H4 (cell line): ENCODE data around the gene SLC10A3. TPM values are rescaled to one million over a fixed set of nuclear protein-coding genes. Genes with fewer than 3 reads are reported as not detected.
A peak's percentile ranks its signal among the peaks of the same experiment; 100 is the strongest.
"Not testable (repeated sequence)": the region's sequence is repeated elsewhere in the genome, so short reads cannot be mapped to it uniquely, and the experiment has no call there.

Experiments used
- DNase-seq: peaks from one replicate; pipeline ENCODE4 v3.0.0-alpha.2; 2015; ENCODE audit warnings: low spot score
- total RNA-seq: library from RNA; depleted of rRNA; stranded (reverse); fragments of >200 nt; shearing (Covaris generic); gene quantifications from 2 replicates; pipeline ENCODE4 v1.2.3, GENCODE V29; 2014

The SLC10A3 gene
- total RNA-seq, 1 experiment from 2014 or later, result 20.0 TPM

DNA sequence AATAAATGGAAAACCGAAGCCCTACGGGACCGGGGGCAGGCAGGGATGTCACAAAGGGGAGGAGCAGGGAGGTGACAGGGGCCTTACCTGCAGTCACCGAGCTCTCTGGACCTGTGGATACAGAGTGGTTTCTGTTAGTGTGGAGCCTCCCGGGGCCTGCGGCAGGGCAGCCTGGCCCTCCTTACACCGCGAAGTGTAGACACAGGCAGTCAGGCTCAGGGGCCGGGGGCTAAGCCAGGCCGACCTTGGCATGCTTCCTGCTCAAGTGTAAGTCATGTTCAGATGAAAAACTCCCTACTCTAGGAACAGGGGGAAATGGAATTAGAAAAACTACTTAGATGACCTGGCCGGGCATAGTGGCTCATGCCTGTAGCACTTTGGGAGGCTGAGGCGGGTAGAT, 21.3 kb upstream of the SLC10A3 start:
- no peak for DNase-seq

DNA sequence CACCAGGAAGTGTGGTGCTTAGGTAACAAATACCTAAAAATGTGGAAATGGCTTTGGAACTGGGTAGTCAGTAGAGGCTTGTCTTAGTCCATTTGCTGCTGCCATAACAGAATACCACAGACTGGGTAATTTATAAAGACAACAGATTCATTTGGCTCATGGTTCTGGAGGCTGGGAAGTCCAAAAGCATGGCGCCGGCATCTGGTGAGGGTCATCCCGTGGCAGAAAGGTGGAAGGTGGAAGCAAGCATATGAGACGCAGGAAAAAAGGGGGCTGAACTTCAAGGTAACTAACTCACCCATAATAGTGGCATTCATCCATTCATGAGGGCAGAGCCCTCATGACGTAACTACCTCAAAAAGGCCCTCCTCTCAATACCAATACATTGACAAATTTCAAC, 19.0 kb upstream of the SLC10A3 start:
- DNase-seq, result no peak

DNA sequence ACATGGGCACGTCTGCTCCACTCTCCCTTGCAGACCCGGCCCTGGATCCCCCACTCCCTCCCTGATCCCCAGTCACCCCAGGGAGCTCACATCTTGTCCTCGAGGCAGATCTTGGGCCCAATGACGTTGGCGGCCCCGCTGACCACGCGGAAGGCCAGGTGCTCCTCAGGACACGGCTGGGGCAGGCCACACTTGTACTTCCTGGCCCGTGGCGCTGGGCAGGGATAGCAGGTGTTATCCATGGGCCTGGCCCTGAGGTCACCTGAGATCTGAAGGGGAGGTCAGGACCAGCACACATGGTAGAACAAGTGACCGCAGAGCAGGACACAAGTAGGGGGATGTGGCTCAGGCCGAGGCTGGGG, 17.9 kb upstream of the SLC10A3 start:
- no peak for DNase-seq

DNA sequence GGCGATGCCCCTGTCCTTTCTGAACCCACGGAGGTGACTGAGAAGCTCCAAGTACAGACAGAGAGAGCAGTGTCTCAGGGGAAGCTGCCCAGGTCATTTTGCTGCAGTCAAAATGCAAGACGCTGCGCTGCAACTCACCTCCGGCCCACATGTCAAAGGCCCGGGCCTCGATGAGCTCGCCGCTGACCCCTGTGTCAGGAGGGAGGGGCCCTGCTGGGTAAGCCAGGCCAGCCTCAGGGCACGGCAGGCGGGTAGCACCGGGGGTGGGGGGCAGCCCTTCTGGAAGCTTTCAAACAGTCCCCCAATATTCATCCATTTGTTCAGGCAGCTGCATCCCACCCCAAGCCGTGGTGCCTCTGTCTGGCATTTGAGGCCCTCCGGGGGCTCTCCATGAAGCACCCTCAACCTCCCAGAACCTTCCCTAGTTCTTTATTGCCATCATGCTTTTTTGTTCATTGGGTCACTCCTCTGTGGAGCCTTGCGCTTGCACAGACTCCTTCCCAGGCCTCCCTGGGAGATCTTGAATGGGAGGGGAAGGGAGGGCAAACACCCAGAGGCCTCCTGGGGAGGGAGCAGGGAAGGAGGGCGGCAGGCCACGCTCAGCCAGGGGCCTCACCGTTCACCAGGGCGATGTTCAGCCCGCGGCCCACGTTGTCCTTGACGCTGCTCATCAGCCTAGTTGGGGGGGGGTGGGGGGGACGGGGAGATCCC, 17.4 kb upstream of the SLC10A3 start:
- no peak for DNase-seq

DNA sequence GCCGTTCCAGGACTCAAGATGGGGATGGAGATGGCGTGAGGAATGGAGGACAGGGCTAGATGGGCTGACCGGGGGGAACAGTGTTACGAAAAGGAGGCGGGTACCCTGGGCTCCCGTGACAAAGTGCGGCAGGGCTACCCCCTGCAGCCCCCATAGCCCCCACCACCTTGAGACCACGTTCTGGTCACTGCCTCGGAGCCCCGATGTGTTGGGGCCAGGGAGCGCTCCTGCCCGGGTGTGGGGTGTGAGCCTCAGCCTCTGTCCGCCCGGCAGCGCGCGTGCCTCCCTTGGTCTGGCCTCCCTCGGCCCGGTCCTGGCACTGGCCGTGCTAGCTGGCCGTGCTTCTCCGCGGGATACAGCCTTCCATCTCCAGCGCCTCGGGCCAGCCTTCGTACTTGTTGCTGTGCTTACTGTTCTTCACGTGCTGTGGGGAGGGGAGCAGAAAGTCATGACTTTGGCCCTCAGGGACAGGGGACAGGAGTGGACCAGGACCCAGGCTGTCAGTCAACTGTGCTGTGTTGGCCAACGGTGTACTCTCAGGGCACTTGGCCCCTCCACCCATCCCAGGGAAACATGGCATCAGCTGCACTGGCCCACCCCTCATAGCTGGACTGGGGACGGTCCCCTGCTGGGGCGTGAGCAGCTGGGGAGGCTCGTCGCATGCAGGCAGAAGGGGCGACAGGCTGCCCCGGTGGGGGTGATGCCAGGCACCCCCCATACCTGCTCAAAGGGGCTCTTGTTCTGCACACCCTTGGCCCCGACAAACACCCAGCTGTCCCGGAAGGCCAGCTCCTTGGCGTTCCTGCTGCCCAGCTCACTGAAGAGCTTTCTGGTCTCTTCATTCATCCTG, 16.3 kb upstream of the SLC10A3 start:
- DNase-seq, result no peak

DNA sequence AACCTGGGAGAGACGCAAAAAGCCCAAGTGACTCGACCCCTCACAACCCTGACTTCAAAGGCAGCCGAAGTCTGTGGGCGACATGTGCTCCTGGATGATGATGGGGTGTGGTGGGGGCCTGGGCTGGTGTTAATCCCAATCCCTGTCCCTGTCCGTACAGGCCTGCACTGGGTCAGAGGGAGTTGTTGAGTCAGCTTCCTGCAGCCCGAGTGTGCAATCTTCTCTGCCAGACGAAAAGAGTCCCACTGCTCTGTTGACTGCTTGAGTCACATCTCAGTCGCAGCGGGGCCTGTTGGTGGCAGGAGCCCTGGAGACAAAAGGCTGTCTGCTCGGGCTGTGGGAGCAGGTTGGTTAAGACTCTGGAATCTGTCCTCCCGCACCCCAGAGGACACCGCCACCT, 15.3 kb upstream of the SLC10A3 start:
- DNase-seq, result no peak

DNA sequence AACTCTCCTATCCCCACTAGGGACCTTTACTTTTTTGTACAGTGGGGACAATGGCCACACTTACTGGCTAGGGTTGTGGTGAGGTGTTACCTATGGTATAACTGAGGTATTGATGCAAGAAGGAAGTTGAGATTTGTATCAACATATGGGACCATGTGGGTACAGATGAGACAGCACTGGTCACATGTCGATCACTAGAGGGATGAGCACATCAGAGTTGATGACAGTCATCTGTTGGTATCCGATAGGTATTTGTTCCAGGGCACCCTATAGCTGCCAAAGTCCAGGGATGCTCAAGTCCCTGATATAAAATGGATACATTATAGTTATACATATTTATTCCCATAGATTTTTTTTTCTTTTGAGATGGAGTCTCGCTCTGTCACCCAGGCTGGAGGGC, 12.6 kb upstream of the SLC10A3 start:
- DNase-seq, result no peak

DNA sequence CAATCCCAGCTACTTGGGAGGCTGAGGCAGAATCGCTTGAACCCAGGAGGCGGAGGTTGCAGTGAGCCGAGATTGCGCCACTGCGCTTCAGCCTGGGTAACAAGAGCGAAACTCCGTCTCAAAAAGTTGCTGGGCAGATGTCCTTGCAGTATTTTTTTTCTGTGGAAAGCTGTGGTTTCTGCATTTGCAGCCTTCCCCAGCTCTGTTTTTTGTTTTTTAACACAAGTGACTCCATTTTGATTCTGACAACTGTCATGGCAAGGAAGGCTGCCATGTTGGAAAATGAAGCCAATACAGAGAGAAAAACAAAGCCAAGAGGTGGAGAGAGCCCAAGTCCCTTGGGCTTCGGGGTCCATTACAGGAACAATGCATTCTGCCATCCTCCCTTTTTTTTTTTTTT, 11.7 kb upstream of the SLC10A3 start:
- DNase-seq, result no peak

DNA sequence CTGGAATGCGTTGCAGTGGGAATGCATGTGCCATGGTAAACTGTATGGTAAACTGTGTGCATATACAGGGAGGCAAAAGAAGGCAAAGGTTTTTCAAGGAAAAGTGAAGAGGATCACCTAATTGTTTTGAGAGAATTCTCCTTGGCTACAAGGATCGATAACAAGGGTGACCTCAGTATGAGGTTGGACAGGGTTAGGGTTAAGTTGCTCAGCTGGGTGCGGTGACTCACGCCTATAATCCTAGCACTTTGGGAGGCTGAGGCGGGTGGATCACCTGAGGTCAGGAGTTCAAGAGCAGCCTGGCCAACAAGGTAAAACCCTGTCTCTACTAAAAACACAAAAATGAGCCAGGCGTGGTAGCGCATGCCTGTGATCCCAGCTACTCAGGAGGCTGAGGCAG, 11.0 kb upstream of the SLC10A3 start:
- DNase-seq, result not testable (repeated sequence)

DNA sequence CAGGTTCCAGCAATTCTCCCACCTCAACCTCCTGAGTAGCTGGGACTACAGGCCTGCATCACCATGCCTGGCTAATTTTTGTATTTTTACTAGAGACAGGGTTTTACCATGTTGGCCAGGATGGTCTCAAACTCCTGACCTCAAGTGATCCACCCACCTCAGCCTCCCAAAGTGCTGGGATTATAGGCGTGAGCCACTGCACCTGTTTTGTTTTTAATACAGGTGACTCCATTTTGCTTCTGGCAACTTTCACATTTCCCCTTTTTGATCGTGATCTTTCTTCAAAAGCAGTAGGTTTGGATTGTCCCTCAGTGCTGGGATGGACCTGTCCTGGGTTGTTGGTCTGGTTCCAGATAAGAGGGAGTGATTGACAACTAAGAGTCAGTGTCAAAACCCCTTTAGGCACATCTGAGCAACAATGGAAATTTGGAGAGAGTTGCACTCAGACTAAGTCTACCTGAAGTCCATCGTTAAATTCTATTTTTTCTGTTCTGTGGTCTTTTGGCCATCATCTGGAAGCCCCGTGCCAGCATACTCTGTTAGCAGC, 6.2 kb upstream of the SLC10A3 start:
- not testable (repeated sequence) for DNase-seq

DNA sequence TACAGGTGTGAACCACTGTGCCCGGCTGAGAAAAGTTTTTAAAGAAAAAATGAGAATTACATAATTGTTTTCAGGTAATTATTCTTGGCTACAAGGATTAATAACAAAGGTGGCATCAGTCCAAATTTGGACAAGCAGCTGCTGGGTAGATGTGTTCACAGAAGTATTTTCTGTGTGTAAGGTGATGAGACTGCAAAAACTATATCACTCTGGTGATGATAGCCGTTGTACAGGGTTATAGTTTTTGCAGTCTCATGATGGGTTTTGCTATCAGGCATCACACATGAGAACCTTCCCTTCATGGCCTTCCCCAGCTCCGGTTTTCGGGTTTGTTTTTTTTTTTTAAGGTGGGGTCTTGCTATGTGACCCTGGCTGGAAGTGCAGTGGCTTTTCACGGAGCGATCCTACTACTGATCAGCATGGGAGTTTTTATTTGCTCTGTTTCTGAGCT, 5.1 kb upstream of the SLC10A3 start:
- no peak for DNase-seq

DNA sequence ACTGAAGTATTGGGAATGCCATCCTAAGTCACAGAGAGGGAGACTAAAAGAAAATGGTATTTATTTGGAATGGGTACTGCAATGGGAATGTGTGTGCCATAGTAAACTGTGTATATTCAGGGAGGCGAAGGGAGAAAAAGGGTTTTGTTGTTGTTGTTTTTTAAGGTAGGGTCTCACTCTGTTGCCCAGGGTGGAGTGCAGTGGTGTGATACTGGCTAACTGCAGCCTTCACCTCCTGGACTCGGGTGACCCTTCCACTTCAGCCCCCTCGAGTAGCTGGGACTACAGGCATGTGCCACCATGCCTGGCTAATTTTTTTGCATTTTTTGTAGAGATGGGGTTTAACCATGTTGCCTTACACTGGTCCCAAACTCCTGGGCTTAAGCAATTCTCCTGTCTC, 4.3 kb upstream of the SLC10A3 start:
- no peak for DNase-seq

DNA sequence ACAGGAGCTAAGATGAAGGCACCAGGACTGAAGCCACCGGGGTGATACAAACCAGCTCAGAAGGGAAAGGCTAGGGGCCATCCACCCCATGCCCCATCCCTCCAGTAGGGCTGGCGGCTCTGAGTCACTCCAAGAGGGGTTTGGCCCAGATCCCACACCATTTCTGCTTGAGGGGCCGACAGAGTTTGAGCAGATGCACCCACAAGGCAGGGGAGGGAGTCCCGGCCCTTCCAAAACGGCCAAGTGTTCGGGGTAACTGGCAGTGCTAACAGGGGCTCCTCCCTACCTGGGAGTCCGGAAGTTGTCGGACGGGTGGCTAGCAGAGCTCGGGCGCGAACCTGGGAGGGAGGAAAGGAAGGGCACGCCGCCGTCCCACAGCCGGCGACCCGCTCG, 412 bp downstream of the SLC10A3 start:
- no peak for DNase-seq

DNA sequence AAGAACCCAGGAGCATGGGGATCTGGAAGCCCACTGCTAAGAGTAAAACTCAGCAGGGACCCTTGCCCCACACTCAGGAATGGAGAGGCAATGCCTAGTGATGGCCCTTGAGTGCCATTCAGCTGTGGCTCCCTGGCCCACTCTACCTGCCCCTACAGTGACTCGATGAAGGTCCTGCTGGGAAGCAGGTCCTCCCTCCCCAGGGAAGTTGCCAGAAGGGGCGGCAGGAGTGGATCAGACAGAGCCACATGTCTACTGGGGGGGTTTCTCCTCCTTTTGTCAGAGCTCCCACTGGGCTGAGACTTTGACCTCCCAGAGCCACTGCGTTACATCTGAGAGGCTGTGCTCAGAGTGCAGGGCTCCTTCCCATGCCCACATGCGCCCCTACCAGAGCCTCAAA, 1.2 kb downstream of the SLC10A3 start:
- DNase-seq, result no peak

DNA sequence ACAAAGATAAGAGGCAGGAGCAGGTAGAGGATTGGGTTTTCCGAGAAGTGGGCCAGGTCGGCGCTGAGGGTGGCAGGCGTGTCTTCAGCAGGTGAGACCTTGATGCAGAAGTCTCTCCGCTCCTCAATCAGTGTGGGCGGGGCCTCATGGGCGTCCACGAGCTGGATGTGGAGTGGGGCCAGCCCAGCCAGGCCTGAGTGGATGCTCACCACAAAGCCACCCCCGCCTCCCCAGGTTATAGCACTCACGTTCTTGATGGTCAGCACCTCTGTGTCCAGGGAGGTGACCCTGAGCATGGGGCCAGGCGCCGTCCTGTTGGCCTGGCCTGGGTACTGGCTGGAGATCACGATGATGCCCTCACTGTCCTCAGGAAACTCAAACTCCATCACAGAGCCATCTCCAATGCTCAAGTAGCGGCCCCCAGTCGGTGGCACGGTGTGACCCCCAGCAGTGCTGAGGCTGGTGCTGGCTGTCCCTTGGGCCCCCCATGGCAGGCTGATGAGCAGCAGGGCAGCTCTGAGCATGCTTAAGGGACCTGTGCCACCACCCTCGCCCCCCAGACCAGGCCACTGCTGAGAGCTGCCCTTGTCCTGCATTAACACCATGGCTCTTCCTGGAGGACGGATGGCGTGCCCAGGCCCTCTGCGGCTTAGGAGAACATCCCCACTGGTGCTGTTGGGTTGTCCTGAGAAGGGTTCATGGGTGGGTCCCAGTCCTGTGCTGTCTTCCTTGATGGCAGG, 1.9 kb downstream of the SLC10A3 start:
- DNase-seq, result no peak

DNA sequence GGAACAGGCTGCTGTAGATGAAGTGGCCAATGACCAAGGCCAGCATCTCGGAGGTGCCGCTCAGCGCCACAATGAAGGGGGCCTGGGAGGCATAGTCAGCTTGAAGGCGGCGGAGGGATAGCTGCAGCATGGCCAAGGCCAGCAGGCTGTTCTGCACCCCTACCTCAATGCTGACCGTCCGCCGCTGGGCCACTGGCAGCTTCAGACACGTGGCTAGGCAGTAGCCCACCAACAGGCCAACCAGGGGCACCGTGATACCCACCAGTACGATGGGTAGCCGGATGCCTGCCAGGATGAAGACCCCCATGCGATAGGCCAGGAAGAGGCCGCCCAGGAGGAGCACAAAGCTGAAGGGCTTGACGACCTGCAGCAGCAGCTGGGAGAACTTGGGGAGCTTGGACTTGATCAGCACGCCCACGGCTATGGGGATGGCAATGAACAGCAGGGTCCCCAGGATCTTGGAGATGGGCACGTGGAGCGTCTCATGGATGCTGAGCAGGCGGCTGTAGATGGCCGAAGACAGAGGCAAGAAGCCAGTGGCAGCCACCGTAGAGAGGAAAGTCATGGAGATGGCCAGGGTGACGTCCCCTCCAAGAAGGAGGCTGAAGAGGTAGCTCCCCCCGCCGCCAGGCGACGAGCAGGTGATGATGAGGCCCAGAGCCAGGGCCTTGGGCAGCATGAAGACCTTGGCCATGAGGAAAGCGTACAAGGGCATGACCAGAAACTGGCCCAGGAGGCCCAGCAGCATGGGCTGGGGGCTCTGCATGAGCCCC, 2.7 kb downstream of the SLC10A3 start:
- no peak for DNase-seq

DNA sequence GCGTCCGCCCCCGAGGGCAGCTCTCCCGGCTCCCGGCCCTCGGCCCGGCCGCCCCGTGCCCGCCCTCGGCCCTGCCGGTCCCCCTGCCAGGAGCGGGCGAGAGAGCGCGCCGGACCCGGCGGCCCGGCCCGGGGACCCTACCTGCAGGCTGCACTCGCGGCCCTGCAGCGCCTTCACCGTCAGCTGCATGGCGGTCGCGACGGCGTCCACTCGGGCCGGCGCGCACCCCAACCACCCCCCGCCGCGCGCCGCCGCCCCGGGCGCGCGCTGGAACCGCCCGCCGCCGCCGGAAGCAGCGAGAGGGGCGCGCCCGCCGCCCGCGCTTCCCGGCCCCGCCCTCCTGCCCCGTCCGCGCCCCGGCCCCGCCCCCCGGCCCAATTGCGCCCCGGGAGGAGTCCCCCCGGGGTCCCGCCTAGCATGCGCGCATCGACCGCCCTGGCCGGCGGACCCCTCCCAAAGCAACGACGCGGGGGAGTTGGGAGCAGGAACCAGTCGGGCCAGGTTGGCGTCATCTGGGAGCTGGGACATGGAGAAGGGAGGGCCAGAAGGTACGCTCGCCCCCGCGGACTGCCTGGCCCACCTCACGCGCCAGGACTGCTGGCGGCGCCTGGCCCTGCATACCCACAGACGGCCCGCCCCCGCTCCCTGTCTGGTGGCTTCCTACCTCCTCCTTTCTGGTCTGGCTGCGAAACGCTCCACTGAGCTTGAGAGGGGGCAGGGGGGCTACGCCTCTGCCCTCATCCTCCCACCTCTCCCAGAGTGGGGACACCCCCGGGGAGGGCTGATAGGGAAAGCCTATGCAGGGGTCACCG, 3.8 kb downstream of the SLC10A3 start, which contains the start of gene UBL4A:
UBL4A (minus strand) TSS at position 220 of the 812 bp plus-strand sequence; CDS start at position 189, 31 bp downstream.
- peak; percentile 50 for DNase-seq

DNA sequence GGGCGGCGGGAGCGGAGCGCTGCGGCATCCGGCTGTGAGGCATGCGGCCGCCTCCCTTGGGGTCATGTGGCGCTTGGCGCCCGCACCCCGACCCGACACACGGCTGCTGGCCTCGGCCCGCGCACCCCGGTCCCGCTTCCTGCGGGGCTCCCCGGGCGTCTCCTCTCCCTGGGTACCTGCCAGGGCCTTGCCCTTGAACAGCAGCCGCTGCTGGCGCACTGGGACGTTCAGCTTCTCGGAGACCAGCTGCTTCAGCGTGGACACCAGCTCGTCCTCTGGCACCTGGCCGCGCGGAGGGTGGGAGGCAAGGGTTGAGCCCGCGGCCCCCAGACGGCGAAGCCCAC, 4.4 kb downstream of the SLC10A3 start:
- no peak for DNase-seq

DNA sequence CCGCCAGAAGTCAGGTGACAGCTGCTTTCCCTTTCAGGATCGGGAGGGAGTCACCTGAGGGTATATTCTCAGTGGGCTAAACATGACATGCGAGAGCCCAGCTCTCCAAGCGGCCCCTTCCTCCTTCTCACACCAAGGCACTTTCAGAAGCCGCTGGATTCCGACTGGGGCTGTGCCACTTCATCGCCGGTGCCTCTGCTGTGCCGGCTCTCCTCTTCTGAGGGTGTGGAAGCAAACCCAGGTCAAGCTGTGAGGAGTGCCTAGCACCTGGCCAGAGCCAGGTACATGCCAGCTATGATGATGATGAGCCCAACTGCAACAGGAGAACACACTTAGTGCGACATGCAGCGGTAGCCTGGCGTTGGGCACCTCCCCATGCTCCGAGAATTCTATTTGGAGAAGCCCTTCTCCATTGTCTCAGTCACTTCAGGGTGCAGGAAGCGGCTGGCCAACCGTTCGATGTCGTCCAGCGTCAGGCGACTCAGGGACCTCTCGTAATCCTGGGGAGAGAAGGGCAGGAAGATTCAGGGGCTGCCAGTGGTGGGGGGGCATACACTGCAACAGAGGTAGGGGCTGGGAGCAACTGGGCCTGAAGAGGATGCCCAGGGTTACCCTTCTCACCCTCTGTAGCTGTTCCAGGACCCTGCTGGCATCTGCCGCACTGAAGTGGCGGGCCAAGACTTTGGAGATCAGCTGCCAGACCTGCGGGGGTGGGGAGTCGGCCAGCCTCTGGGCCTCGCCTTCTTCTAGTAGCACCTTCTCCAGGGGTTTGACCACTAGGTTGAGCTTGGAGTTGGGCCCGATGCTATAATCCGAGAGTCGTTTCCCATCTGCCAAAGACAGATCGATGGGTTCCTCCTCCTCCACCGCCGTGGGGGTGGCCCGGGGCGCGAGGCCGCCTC, 5.0 kb downstream of the SLC10A3 start:
- DNase-seq, result no peak
